Neuronal stem cell (in vitro differentiated cells): ENCODE results near the gene IL17A.

Experiments used
- DNase-seq: peaks from one replicate; pipeline ENCODE4 v3.0.0-alpha.2; 2013; ENCODE audit warnings: low spot score
- H2AFZ ChIP-seq: one replicate; pipeline ENCODE4 v1.6.1; 2013; ENCODE audit warnings: mild to moderate bottlenecking, low read length, inconsistent platforms
- H2AK5ac ChIP-seq: 2 replicates; pipeline ENCODE4 v1.6.1; 2013; ENCODE audit warnings: low read depth, mild to moderate bottlenecking, inconsistent platforms, low read length, moderate library complexity, mixed read lengths
- H2BK120ac ChIP-seq: 2 replicates; pipeline ENCODE4 v1.6.1; 2013; ENCODE audit warnings: low read depth, mild to moderate bottlenecking, inconsistent platforms, low read length, moderate library complexity, mixed read lengths
- H2BK12ac ChIP-seq: one replicate; pipeline ENCODE4 v1.6.1; 2013; ENCODE audit warnings: low read length, inconsistent platforms
- H2BK15ac ChIP-seq: 2 replicates; pipeline ENCODE4 v1.6.1; 2013; ENCODE audit warnings: mild to moderate bottlenecking, low read length, inconsistent platforms, mixed read lengths
- H2BK5ac ChIP-seq: one replicate; pipeline ENCODE4 v1.6.1; 2013; ENCODE audit warnings: inconsistent platforms, mild to moderate bottlenecking, low read length, moderate library complexity
- H3K14ac ChIP-seq: one replicate; pipeline ENCODE4 v1.6.1; 2013; ENCODE audit warnings: low read length, inconsistent platforms
- H3K18ac ChIP-seq: 2 replicates; pipeline ENCODE4 v1.6.1; 2013; ENCODE audit warnings: low read length, inconsistent platforms
- H3K23ac ChIP-seq: 2 replicates; pipeline ENCODE4 v1.6.1; 2013; ENCODE audit warnings: low read depth, mild to moderate bottlenecking, mixed read lengths, low read length, inconsistent platforms; ENCODE audit not compliant: poor library complexity
- H3K27ac ChIP-seq: replicated peaks from 3 replicates; pipeline ENCODE4 v1.5.1; 2013; ENCODE audit warnings: low read length, inconsistent platforms
- H3K27me3 ChIP-seq, 3 experiments: 2 replicates each; pipeline ENCODE4 v1.6.1; 2013; ENCODE audit warnings: low read length in 3 of 3, mild to moderate bottlenecking in 2 of 3, inconsistent platforms in 1 of 3, low read depth in 1 of 3, mixed read lengths in 1 of 3, moderate library complexity in 1 of 3; ENCODE audit not compliant: control insufficient read depth in 3 of 3, insufficient read depth in 3 of 3
- H3K36me3 ChIP-seq, 2 donors: replicated peaks in 1 of 2; 2 replicates each; pipeline ENCODE4 v1.6.1; 2013; ENCODE audit warnings: low read length in 2 of 2; ENCODE audit not compliant: control insufficient read depth in 2 of 2, insufficient read depth in 2 of 2
- H3K4ac ChIP-seq: 2 replicates; pipeline ENCODE4 v1.6.1; 2013; ENCODE audit warnings: inconsistent platforms, mild to moderate bottlenecking, low read length, moderate library complexity
- H3K4me1 ChIP-seq, 2 donors: 1 replicate in 1 of 2; 2 replicates in 1 of 2; pipeline ENCODE4 v1.6.1; 2013; ENCODE audit warnings: low read length in 2 of 2, low read depth in 1 of 2; ENCODE audit not compliant: control insufficient read depth in 2 of 2, insufficient read depth in 1 of 2
- H3K4me2 ChIP-seq: one replicate; pipeline ENCODE4 v1.6.1; 2013; ENCODE audit warnings: mild to moderate bottlenecking, low read length, inconsistent platforms; ENCODE audit not compliant: insufficient read depth, poor library complexity, severe bottlenecking
- H3K4me3 ChIP-seq, 2 donors: 2 replicates each; pipeline ENCODE4 v1.5.1; 2013; ENCODE audit warnings: low read length in 2 of 2, mild to moderate bottlenecking in 2 of 2, inconsistent platforms in 1 of 2, moderate library complexity in 1 of 2
- H3K79me1 ChIP-seq: one replicate; pipeline ENCODE4 v1.6.1; 2013; ENCODE audit warnings: low read depth, mild to moderate bottlenecking, inconsistent platforms, low read length, moderate library complexity
- H3K9ac ChIP-seq: one replicate; pipeline ENCODE4 v1.6.1; 2013; ENCODE audit warnings: mild to moderate bottlenecking, low read depth, low read length, inconsistent platforms; ENCODE audit not compliant: poor library complexity
- H3K9me3 ChIP-seq, 2 donors: replicated peaks in 1 of 2; 2 replicates each; pipeline versions ENCODE3 to v1.6.1; 2013; ENCODE audit warnings: low read length in 2 of 2, mild to moderate bottlenecking in 2 of 2, inconsistent platforms in 1 of 2, low read depth in 1 of 2, mixed read lengths in 1 of 2, moderate library complexity in 1 of 2; ENCODE audit not compliant: control insufficient read depth in 2 of 2, insufficient read depth in 1 of 2
- H4K8ac ChIP-seq: one replicate; pipeline ENCODE4 v1.6.1; 2013; ENCODE audit warnings: low read depth, mild to moderate bottlenecking, inconsistent platforms, low read length, moderate library complexity
- H4K91ac ChIP-seq: one replicate; pipeline ENCODE4 v1.6.1; 2013; ENCODE audit warnings: low read length, low read depth, mild to moderate bottlenecking, inconsistent platforms; ENCODE audit not compliant: poor library complexity
- WGBS, 2 donors: extraction: QIAGEN DNeasy Blood & Tissue Kit; methylation state at CpG; one replicate each; pipeline ENCODE4 v1.1.7; 2013; ENCODE audit warnings: missing lambda C conversion rate in 2 of 2, mixed read lengths in 1 of 2; ENCODE audit not compliant: insufficient read length in 2 of 2, insufficient replicate concordance in 1 of 2; ENCODE audit errors: extremely low coverage in 2 of 2; 5-methylcytosine and 5-hydroxymethylcytosine counted together

The IL17A gene

DNA sequence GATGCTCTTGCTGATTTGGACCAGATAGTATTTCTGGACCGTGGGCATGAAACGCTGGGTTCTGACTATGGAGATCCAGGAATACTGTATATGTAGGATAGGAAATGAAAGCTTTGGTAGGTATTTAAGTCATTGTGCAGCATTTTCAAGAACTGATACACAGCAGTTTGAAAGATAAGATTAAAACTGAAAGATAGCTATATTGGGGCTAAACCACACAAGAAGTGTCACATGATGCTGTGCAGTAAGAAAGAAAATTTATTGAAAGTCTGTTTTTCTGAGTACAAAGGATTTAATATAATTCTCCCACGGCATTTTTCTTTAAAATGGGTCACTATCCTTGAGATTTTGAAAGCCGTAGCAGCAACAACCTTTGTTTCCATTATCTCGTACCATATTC is 305 bp downstream of the IL17A start:
- Histone ChIP-seq H3K4me3 (no peak overlapping the region), H3K36me3 (no peaks in the 10 kb centered on the region), H3K4me2 (no peak overlapping the region), H2BK15ac (no peak overlapping the region), H2AFZ (no peak overlapping the region), H4K91ac (no peak overlapping the region), H3K4ac (no peak overlapping the region), H2BK12ac (no peak overlapping the region), H3K18ac (no peak overlapping the region), H3K27me3 (peaks cover 0 to 4% (median 0%) of the 10 kb centered on the region in 3 experiments), H4K8ac (no peak overlapping the region), H3K14ac (no peak overlapping the region), H3K27ac (no peak overlapping the region), H3K9ac (no peak overlapping the region), H2AK5ac (no peak overlapping the region), H2BK5ac (no peak overlapping the region), H3K23ac (no peak overlapping the region), H3K4me1 (peaks cover 0 to 1% of the 10 kb centered on the region in 2 donors), H2BK120ac (no peak overlapping the region), H3K9me3 (no peaks in the 10 kb centered on the region), H3K79me1 (no peaks in the 10 kb centered on the region)
- no peak for DNase-seq
- WGBS, 2 donors, result no CpG with 5 or more reads among the region's 5 CpGs

DNA sequence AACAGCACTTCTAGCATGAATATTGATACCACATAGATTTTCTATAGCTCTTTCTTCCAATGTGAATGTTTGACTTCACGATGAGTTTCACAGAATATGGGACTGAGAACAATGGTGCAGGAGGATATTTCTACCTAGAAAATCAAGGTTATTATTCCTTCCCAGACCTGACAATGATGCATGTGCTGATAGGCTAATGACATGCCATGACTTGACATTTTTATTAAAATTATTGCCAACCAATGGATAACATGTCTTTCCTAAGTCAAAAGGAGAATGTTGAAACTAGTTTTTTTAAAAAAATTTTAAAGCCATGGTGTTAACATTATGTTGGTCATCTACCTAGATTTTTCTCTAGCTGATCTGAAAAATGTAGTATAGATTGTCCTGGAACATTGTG is 923 bp downstream of the IL17A start:
- no peak overlapping the region for H3K4me2 ChIP-seq
- peaks cover 0 to 4% (median 0%) of the 10 kb centered on the region in 3 experiments for H3K27me3 ChIP-seq
- no peak overlapping the region for H2BK5ac ChIP-seq
- H2AFZ ChIP-seq, result no peak overlapping the region
- H3K4me3 ChIP-seq, result no peak overlapping the region
- H3K23ac ChIP-seq, result no peak overlapping the region
- no peak overlapping the region for H2BK12ac ChIP-seq
- no peaks in the 10 kb centered on the region for H3K9me3 ChIP-seq
- no peaks in the 10 kb centered on the region for H3K79me1 ChIP-seq
- no peak overlapping the region for H3K27ac ChIP-seq
- no peak overlapping the region for H2AK5ac ChIP-seq
- no peak overlapping the region for H3K9ac ChIP-seq
- H4K8ac ChIP-seq, result no peak overlapping the region
- no CpG with 5 or more reads among the region's 1 CpG for WGBS, 2 donors
- H2BK120ac ChIP-seq, result no peak overlapping the region
- no peak overlapping the region for H2BK15ac ChIP-seq
- no peak for DNase-seq
- no peaks in the 10 kb centered on the region for H3K36me3 ChIP-seq
- H3K4me1 ChIP-seq, result peaks cover 0 to 1% of the 10 kb centered on the region in 2 donors
- no peak overlapping the region for H3K14ac ChIP-seq
- no peak overlapping the region for H3K4ac ChIP-seq
- H4K91ac ChIP-seq, result no peak overlapping the region
- H3K18ac ChIP-seq, result no peak overlapping the region

GRCh38 chr6:52189974-52190373 is 3.8 kb downstream of the IL17A start:
- H2BK15ac ChIP-seq, result no peak overlapping the region

GRCh38 chr6:52190409-52190808 is 4.2 kb downstream of the IL17A start:
- H3K18ac ChIP-seq, result no peak overlapping the region
- H3K79me1 ChIP-seq, result no peaks in the 10 kb centered on the region
- peaks cover 0 to under 1% of the 10 kb centered on the region in 2 donors for H3K9me3 ChIP-seq
- no peak overlapping the region for H2BK15ac ChIP-seq
- H3K27me3 ChIP-seq, result peaks cover 0 to 4% (median 0%) of the 10 kb centered on the region in 3 experiments
- no peak overlapping the region for H3K4ac ChIP-seq
- no CpG with 5 or more reads among the region's 3 CpGs for WGBS, 2 donors
- H3K4me1 ChIP-seq, result no peaks in the 10 kb centered on the region
- H3K4me2 ChIP-seq, result no peak overlapping the region
- no peak overlapping the region for H2BK12ac ChIP-seq
- H3K9ac ChIP-seq, result no peak overlapping the region
- H3K36me3 ChIP-seq, result no peaks in the 10 kb centered on the region
- H3K14ac ChIP-seq, result no peak overlapping the region
- no peak overlapping the region for H2BK5ac ChIP-seq
- no peak overlapping the region for H2BK120ac ChIP-seq
- H3K23ac ChIP-seq, result no peak overlapping the region
- DNase-seq, result no peak
- H3K27ac ChIP-seq, result no peak overlapping the region
- H2AK5ac ChIP-seq, result no peak overlapping the region
- no peak overlapping the region for H4K8ac ChIP-seq
- H3K4me3 ChIP-seq, result no peak overlapping the region
- H4K91ac ChIP-seq, result no peak overlapping the region
- H2AFZ ChIP-seq, result no peak overlapping the region

More at GRCh38 chr6:52189974-52190373, 3.8 kb downstream of the IL17A start:
- no peak overlapping the region for H4K8ac ChIP-seq
- H3K23ac ChIP-seq, result no peak overlapping the region
- no peak overlapping the region for H3K4me2 ChIP-seq
- no peaks in the 10 kb centered on the region for H3K4me1 ChIP-seq
- peaks cover 0 to 4% (median 0%) of the 10 kb centered on the region in 3 experiments for H3K27me3 ChIP-seq
- no peak overlapping the region for H4K91ac ChIP-seq
- no peak overlapping the region for H3K4ac ChIP-seq
- H2BK5ac ChIP-seq, result no peak overlapping the region
- no peaks in the 10 kb centered on the region for H3K79me1 ChIP-seq
- no peak overlapping the region for H3K4me3 ChIP-seq
- no peaks in the 10 kb centered on the region for H3K9me3 ChIP-seq
- H2AFZ ChIP-seq, result no peak overlapping the region
- H3K18ac ChIP-seq, result no peak overlapping the region
- no peak for DNase-seq
- no peak overlapping the region for H3K14ac ChIP-seq
- H3K27ac ChIP-seq, result no peak overlapping the region
- H3K36me3 ChIP-seq, result no peaks in the 10 kb centered on the region
- no peak overlapping the region for H2BK12ac ChIP-seq
- H2AK5ac ChIP-seq, result no peak overlapping the region
- WGBS, 2 donors, result no CpG with 5 or more reads among the region's 2 CpGs
- no peak overlapping the region for H3K9ac ChIP-seq
- H2BK120ac ChIP-seq, result no peak overlapping the region
